Activated CD4-positive, CD25-positive, alpha-beta regulatory T cell (primary cell): ENCODE data around the gene CCDC38.
"Not testable (repeated sequence)": the region's sequence is repeated elsewhere in the genome, so short reads cannot be mapped to it uniquely, and the experiment has no call there.

Experiments used
- DNase-seq, 4 experiments: peaks; one replicate each; lab custom pipeline; 2025; lab: John Stamatoyannopoulos, UW

The CCDC38 gene

GRCh38 chr12:95882080-95882479, 60.3 kb downstream of the CCDC38 start:
- DNase-seq: no peak

GRCh38 chr12:95881331-95881955, 61.0 kb downstream of the CCDC38 start:
- DNase-seq: no peak

GRCh38 chr12:95880895-95881294, 61.5 kb downstream of the CCDC38 start:
- no peak for DNase-seq

GRCh38 chr12:95877622-95878021, 64.8 kb downstream of the CCDC38 start:
- DNase-seq: no peak

- no peak for DNase-seq
Observed at GRCh38 chr12:95874452-95874851, 68.0 kb downstream of the CCDC38 start.

GRCh38 chr12:95870897-95871296, 71.5 kb downstream of the CCDC38 start:
- DNase-seq: no peak

GRCh38 chr12:95863337-95863736, 79.1 kb downstream of the CCDC38 start:
- DNase-seq: no peak

GRCh38 chr12:95862038-95862437, 80.4 kb downstream of the CCDC38 start:
- no peak for DNase-seq

GRCh38 chr12:95859947-95860850, 82.2 kb downstream of the CCDC38 start:
- no peak for DNase-seq

- no peak for DNase-seq
Observed at GRCh38 chr12:95859344-95859816, 83.0 kb downstream of the CCDC38 start.

- peak; percentile 70 to 88 (median 78) for DNase-seq
Observed at GRCh38 chr12:95858451-95859343, 83.7 kb downstream of the CCDC38 start, which contains the start of gene SNRPF. SNRPF (plus strand) TSS chr12:95858952; CDS start chr12:95859074, 122 bp downstream.

GRCh38 chr12:95857799-95858198, 84.6 kb downstream of the CCDC38 start:
- DNase-seq: no peak

- no peak for DNase-seq
Observed at GRCh38 chr12:95857156-95857555, 85.3 kb downstream of the CCDC38 start.

- no peak for DNase-seq
Observed at GRCh38 chr12:95852133-95852532, 90.3 kb downstream of the CCDC38 start.

- DNase-seq: no peak
Observed at GRCh38 chr12:95851606-95852005, 90.8 kb downstream of the CCDC38 start.

GRCh38 chr12:95848575-95849388, 93.6 kb downstream of the CCDC38 start:
- no peak for DNase-seq

GRCh38 chr12:95842426-95842825, 100.0 kb downstream of the CCDC38 start:
- not testable (repeated sequence) for DNase-seq

GRCh38 chr12:95838125-95838524, 104.3 kb downstream of the CCDC38 start:
- no peak for DNase-seq

GRCh38 chr12:95837240-95838038, 105.0 kb downstream of the CCDC38 start:
- no peak for DNase-seq

GRCh38 chr12:95836630-95837239, 105.7 kb downstream of the CCDC38 start:
- DNase-seq: no peak
